Calu3 (cell line): ENCODE data around the gene TCEANC. TPM values are rescaled to one million over a fixed set of nuclear protein-coding genes. Genes with fewer than 3 reads are reported as not detected.
"Not testable (repeated sequence)": the region's sequence is repeated elsewhere in the genome, so short reads cannot be mapped to it uniquely, and the experiment has no call there.

ENCODE experiments used
- BruUV-seq: library from RNA; stranded (reverse); fragments of 400-500 nt; replicated peaks from 2 replicates; lab custom pipeline; 2021; lab: Mats Ljungman, UMichigan
- CTCF ChIA-PET: fragments of 300-600 bp; sonication (Branson Sonifier 250); formaldehyde crosslinking; loops from one replicate; lab custom pipeline; 2022; ENCODE audit warnings: antibody characterized with exemption; lab: Charles Lee
- DNase-seq: peaks from one replicate; pipeline ENCODE4 v3.0.0; 2022
- H3K27ac Mint-ChIP-seq: one replicate; pipeline ENCODE4 v1.8.0; 2022; ENCODE audit warnings: mixed read lengths; ENCODE audit not compliant: unreplicated experiment
- H3K27me3 Mint-ChIP-seq: one replicate; pipeline ENCODE4 v1.8.0; 2022; ENCODE audit warnings: mixed read lengths; ENCODE audit not compliant: unreplicated experiment
- H3K36me3 Mint-ChIP-seq: one replicate; pipeline ENCODE4 v1.8.0; 2022; ENCODE audit warnings: mild to moderate bottlenecking, moderate library complexity, mixed read lengths; ENCODE audit not compliant: insufficient read depth, unreplicated experiment
- H3K4me1 Mint-ChIP-seq: one replicate; pipeline ENCODE4 v1.8.0; 2022; ENCODE audit warnings: mild to moderate bottlenecking, low read depth, mixed read lengths; ENCODE audit not compliant: unreplicated experiment
- H3K4me3 Mint-ChIP-seq: one replicate; pipeline ENCODE4 v1.8.0; 2022; ENCODE audit warnings: mild to moderate bottlenecking, low read depth, moderate library complexity, mixed read lengths; ENCODE audit not compliant: unreplicated experiment
- H3K9me3 Mint-ChIP-seq: one replicate; pipeline ENCODE4 v1.8.0; 2022; ENCODE audit warnings: low read depth, mixed read lengths; ENCODE audit not compliant: unreplicated experiment
- intact Hi-C: fragments of 100-400 bp; cut with micrococcal nuclease; formaldehyde crosslinking; loops from one replicate; pipeline ENCODE4 v1.10.0; 2022; ENCODE audit not compliant: unreplicated experiment
- total RNA-seq: library from RNA; stranded (reverse); gene quantifications from 2 replicates; pipeline ENCODE4 v1.2.3, GENCODE V29; 2022
- TF ChIP-seq, protein P1 (sequence below): fragments of 200-600 bp; IDR thresholded peaks from one replicate; pipeline ENCODE4 v1.8.0; 2022; ENCODE audit warnings: antibody characterized with exemption; ENCODE audit not compliant: unreplicated experiment

Gene TCEANC
- total RNA-seq, 1 experiment from 2014 or later = 2.1 TPM

- Mint-ChIP-seq H3K9me3 (no peaks in the 10 kb centered on the region), H3K4me3 (no peak overlapping the region), H3K27me3 (no peaks in the 10 kb centered on the region), H3K36me3 (no peaks in the 10 kb centered on the region), H3K4me1 (peaks cover 27% of the 10 kb centered on the region), H3K27ac (peak overlapping the region; percentile 24)
- CTCF ChIA-PET = interaction anchor here (0.7 to 1.8 kb wide), 11 partner anchors 38 to 832 kb away, joined by 3 to 26 read pairs (median 5); no protein-coding TSS in a partner anchor
- intact Hi-C loops = loop anchor here (1.0 to 10.0 kb wide), 3 partner anchors 124 to 701 kb away; no protein-coding TSS in a partner anchor
- peak; percentile 71 for DNase-seq
- BruUV-seq = no TSS peak
- TF ChIP-seq, protein P1, sequence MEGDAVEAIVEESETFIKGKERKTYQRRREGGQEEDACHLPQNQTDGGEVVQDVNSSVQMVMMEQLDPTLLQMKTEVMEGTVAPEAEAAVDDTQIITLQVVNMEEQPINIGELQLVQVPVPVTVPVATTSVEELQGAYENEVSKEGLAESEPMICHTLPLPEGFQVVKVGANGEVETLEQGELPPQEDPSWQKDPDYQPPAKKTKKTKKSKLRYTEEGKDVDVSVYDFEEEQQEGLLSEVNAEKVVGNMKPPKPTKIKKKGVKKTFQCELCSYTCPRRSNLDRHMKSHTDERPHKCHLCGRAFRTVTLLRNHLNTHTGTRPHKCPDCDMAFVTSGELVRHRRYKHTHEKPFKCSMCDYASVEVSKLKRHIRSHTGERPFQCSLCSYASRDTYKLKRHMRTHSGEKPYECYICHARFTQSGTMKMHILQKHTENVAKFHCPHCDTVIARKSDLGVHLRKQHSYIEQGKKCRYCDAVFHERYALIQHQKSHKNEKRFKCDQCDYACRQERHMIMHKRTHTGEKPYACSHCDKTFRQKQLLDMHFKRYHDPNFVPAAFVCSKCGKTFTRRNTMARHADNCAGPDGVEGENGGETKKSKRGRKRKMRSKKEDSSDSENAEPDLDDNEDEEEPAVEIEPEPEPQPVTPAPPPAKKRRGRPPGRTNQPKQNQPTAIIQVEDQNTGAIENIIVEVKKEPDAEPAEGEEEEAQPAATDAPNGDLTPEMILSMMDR = peak; percentile 34
Observed at GRCh38 chrX:13646154-13646549, 6.8 kb upstream of the TCEANC start.

DNA sequence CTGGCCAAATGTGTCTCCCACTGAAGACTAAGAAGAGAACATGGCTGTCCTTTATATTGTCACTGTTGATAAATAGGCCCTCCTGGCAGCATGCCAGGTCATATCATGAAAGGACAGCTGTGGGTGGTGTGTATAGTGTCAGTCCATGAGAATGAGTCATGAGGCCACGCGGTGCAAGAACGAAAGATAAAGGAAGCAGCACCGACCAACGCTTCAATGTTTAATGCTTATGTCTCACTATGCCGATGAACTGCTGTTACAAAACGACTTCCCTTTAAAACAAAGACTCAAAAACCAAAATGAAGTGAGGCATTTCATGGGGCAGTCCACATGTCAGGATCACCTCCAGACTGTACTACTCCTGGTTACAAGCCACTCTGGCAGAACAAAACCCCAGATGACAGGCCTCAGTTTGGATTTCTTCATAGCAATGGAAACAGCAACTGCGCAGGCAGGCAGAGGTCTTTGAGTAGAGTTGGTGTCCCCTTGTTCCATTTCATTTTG is 5.2 kb upstream of the TCEANC start:
- BruUV-seq = no TSS peak
- no peaks in the 10 kb centered on the region for H3K27me3 Mint-ChIP-seq
- peak overlapping the region; percentile 64 for H3K27ac Mint-ChIP-seq
- no peaks in the 10 kb centered on the region for H3K9me3 Mint-ChIP-seq
- peak overlapping the region; percentile 19 for H3K4me3 Mint-ChIP-seq
- CTCF ChIA-PET = no interaction called here
- peak; percentile 61 for DNase-seq
- TF ChIP-seq, protein P1 = no peak
- intact Hi-C loops = loop anchor here (5.0 to 10.0 kb wide), 2 partner anchors 125 to 703 kb away; no protein-coding TSS in a partner anchor
- H3K4me1 Mint-ChIP-seq = peaks cover 35% of the 10 kb centered on the region
- H3K36me3 Mint-ChIP-seq = peaks cover 5% of the 10 kb centered on the region

DNA sequence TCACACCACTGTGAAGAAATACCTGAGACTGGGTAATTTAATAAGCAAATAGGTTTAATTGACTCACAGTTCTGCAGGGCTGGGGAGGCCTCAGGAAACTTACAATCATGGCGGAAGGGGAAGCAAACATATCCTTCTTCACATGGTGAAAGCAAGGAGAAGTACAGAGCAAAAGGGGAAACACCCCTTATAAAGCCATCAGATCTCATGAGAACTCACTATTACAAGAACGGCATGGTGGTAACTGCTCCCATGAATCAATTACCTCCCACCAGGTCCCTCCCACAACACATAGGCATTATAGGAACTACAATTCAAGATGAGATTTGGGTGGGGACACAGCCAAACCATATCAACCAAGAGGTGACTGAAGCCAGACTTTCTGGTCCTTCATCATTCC is 4.6 kb upstream of the TCEANC start:
- H3K4me3 Mint-ChIP-seq, DNase-seq, BruUV-seq, CTCF ChIA-PET, H3K27me3 Mint-ChIP-seq, H3K9me3 Mint-ChIP-seq, H3K27ac Mint-ChIP-seq: not testable (repeated sequence)
- H3K4me1 Mint-ChIP-seq = peaks cover 35% of the 10 kb centered on the region
- peaks cover 11% of the 10 kb centered on the region for H3K36me3 Mint-ChIP-seq
- intact Hi-C loops = loop anchor here (5.0 to 10.0 kb wide), 2 partner anchors 126 to 704 kb away; no protein-coding TSS in a partner anchor

GRCh38 chrX:13649838-13650237 is 3.1 kb upstream of the TCEANC start:
- intact Hi-C loops = loop anchor here (5.0 to 10.0 kb wide), 2 partner anchors 128 to 705 kb away; no protein-coding TSS in a partner anchor
- H3K27ac Mint-ChIP-seq = no peak overlapping the region

More at GRCh38 chrX:13649838-13650237, 3.1 kb upstream of the TCEANC start:
- no peak for DNase-seq
- Mint-ChIP-seq H3K4me3 (no peak overlapping the region), H3K36me3 (peaks cover 14% of the 10 kb centered on the region), H3K27me3 (no peaks in the 10 kb centered on the region), H3K4me1 (peaks cover 35% of the 10 kb centered on the region), H3K9me3 (no peaks in the 10 kb centered on the region)
- CTCF ChIA-PET = no interaction called here
- no TSS peak for BruUV-seq
- TF ChIP-seq, protein P1 = no peak
